GM18519 (cell line): Measurements from ENCODE around the gene REXO4.

Source experiments
- ATAC-seq: cut with Tn5 transposase; IDR thresholded peaks from one replicate; pipeline ENCODE4 v1.9.1; 2021; ENCODE audit warnings: mild to moderate bottlenecking, moderate library complexity; ENCODE audit not compliant: unreplicated experiment, low FRiP score

Gene REXO4

DNA sequence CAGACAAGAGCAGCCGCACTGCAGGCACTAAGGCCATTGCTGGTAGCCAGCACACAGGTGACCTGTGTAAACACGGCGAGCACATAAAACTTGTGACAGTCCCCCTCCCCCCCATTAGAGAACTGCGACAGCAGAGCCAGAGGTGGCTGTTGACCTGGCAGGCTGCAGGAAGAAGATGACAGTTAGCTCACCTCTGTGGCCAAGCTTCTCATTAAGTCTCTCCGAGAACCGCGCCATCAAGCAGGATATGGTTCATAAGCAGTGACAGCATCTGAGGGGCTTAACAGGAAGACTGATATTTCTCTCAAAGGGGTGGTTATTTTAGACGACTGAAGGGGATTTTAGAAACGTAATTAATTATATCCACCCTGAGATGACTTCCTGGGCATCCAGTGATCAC is 47.1 kb downstream of the REXO4 start:
- ATAC-seq = no peak

DNA sequence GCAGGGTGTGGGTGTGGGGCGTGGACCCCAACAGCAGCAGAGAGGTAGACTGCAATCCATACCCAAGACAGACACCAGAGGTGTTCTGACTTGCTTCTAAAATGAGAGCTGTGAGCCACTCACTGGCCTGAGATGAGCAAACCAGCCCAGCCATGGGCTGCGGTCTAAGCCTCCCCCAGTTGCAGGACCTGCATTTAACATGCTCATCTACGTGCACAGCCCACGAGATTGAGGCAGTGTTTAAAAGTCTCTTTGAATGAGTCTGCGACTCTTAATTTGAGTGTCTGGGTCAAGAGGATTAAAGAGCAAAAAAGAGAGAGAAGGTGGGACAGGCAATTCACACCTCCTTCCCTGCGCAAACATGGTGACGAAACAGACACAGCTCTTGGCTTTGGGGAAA is 47.9 kb downstream of the REXO4 start:
- no peak for ATAC-seq

DNA sequence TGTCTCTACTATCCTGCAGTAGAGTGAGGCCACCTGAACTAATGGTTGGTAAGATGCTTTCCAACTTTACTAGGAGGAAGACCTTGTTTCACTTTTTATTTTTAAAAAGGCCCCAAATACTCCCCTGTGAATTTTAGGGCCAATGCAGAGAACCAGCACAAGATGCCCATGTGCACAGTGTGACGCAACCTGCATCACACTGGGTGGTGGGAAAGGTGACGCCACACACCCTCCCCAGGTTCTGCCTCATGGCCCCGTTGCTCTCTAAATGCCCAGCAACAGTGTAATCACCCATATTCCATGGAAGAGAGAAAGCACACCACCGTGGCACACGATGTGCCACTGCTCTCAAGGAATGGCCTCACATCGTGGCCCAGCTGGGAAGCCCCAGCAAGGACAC is 48.4 kb downstream of the REXO4 start:
- ATAC-seq = no peak

DNA sequence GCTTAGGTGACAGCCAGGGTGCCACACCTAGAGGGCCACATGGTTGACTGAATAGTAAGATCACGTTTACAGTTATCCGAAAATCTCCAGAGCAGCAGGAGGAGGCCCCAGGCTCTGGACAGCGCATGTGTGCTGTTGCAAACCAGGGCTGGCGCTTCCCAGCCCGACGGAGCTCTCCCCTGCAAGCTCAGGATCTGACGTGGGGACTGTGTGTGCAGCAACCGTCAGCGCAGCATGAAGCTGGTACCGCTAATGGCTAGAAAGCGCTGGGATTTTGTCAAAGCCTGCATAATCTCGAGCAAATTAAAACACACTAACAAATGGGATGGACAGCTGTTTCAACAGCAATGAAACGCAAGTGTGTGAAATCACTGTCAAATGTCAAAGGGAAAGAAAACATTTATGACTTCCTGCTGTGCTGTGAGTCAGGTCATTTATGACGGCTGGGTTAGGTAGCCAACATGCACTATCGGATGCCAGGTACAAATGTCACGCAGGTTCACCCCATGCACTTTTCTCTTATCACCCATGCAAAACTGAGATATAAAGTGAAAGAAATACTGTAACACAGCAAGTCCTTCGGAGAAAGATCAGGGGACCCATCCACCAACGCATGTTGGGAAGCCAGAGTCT is 49.4 kb downstream of the REXO4 start:
- ATAC-seq = no peak

DNA sequence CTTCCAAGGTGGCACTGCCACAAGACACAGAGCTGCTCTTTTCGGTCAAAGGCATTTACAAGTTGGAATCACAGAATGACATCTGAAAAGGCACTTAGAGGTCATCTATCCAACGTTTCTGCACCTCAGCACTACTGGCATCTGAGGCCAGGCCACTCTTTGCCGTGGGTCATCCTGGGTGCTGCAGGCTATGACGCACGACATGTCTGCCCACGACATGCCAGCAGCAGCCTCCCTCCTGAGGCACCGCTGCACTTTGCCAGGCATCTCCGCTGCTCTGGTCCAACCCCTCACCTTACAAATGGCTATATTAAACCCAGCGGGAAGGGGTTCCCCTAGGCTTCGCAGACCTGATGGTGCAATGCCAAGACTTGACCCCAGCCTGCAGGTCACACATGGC is 50.0 kb downstream of the REXO4 start:
- ATAC-seq = no peak

DNA sequence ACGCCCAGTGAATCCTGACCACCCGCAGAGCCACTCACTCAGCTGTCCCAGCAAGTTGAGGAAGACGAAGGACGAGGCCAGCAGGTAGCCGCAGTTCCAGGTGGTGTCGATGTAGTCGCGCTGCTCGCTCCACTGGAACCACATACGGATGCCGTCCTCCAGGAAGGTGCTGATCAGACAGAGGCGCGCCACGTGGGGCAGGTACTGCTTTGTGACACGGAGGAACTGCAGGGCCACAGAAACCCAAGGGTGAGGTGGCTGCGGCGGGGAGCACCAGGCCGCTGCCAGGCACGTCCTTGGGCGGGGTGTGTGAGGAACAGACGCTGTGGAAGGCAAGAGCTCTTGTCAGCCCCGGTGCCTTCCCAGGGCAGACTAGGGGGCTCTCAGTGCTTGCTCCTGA is 50.6 kb downstream of the REXO4 start:
- no peak for ATAC-seq

DNA sequence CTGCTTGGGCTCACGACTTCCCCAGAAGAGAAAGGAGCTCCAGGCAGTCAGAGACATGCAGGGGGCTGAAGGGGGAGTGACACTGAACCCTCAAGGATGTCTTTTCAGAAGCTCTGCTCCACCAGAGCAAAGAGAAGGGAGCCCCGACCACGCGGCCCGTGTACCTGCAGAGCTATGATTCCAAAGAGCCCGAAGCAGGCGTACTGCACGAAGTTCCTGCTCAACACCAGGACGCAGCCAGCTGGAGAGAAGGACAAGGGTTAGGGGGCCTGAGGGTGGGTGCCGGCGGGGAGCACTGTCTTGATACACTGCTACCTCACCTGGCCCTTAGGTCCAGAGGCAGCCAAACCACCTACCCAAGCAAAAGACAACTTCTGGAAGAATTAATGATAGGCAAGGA is 51.4 kb downstream of the REXO4 start:
- ATAC-seq = no peak

DNA sequence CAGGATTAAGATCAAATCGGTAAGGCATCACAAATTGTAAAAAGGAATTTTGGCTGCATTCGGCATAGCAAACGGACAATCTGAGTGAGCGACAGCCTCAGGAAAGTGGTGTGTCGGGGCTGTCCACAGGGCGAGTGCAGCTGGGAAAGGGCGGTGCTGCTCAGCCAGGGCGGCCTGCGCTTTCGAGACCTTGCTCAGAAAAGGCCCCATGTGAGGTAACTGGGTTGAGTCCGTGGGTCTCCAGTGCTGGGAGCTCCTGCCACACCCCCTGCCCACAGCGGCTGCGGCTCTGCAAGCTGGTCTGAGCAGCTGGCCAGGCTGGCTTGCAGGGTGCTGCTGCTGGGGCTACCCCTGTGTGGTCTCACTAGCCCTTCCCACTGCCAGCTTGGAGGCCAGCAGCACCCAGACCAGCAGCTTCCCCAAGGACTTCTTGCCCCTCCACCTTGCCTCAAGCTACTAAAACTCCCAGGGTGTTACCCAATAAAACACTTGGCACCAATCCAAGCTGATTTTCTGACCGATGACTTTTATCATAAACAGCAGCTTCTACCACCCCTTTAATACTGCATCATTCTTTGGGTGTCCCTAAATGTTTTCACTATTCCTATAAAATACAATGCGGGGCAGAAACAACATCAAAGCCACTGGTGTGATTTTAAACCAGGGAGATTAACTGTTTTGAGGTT is 55.3 kb downstream of the REXO4 start:
- ATAC-seq = no peak

DNA sequence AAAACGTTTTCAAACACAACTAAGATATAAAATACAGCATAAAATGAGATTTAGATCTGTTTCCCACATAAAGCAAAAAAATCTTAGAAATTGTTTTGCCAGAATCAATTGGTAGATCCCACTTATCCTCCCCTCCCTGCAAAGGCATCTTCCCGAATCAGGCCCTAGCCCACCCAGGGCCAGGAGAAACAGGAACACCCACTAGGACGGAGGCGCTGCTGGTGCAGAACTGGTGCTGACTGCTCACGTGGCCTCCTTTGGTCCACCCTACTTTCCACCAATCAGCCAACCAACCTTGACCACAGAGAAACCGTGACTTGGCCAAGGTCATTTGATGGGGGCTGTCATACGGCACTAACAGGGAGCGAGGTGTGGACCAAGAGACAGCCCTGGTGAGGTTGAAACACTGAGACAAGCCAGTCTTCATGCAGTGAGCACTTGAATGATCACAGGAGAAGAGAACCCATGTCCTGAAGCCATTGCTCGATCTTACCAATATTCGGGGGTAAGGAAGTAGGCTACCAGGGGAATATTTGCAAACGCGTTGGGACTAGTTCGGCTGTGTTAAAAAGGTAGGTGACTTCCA is 56.2 kb downstream of the REXO4 start:
- ATAC-seq = no peak

DNA sequence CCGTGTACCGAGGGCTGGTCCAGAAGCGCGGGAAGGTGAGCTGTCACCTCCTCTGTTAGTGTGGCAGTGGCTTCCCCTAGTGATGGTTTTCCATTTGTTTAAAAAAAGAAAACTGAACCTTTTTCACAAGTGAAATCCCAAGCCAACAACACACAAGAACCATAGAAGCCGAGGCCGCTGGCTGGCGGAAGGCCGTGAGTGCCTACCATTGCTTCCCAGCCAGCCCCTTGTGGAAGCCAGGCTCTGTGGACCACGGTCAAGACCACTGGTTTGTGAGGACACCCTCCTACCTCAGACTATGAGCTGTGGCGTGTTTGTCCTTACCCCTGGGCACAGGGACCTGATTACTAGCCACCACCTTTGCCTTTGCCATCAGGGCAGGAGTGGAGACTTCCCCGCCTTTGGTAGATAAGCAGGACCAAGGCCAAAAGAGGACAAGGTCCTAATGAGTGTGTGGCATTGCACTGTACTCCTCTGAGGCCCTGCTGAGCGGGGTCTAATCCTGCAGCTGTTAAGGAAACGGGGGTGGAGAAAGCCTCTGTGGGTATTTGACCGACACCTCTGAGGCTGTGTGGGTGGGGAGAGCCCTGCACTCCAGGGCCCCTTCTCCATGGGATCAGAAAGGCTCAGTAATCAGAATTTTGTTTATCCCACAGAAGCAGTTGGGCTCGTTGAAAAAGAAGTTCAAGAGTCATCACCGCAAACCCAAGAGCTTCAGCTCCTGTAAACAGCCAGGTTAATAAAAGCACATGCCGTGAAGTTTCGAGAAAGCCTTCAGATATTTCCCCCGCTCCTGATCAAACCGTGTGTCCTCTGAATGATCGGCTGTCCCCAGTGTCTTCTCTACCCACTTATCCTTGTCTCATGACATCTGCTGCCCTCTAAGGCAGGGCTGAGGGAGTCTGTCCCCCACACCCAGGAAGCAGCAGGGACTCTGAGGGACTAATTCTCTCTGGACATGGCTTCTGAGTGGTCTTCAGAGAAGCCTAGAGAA is 57.1 kb downstream of the REXO4 start:
- no peak for ATAC-seq

DNA sequence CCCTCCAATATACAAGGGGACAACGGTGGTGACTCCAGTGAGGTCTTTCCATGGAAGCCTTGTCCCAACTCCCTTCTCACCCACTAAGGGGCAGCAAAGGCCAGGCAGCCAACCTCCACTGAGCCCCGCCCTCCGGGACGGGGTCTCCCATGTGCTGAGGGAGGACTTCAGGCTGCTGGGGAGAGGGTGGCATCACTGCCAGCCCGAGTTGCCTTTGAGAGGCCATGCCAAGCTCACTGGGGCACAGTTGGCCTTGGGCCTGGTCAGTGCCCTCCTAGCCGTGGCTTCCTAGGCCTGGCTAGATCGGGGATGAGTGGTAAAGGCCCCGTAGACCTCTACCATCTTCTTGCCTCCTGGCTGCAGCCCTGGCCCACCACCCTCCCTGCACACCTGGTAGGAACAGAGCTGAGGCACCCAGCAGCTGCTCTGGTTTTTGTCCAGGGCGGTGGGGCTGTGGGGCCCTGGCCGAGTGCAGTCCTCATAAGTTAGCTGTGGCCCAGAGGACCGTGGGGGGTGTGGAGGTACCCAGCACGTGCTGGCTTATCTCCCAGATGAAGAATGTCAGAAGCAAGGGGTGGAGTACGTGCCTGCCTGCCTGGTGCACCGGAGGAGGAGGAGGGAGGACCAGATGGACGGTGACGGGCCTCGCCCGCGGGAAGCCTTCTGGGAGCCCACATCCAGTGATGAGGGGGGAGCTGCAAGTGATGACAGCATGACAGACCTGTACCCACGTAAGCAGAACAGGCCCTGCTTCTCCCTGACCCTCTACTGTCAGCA is 58.2 kb downstream of the REXO4 start:
- ATAC-seq = no peak

DNA sequence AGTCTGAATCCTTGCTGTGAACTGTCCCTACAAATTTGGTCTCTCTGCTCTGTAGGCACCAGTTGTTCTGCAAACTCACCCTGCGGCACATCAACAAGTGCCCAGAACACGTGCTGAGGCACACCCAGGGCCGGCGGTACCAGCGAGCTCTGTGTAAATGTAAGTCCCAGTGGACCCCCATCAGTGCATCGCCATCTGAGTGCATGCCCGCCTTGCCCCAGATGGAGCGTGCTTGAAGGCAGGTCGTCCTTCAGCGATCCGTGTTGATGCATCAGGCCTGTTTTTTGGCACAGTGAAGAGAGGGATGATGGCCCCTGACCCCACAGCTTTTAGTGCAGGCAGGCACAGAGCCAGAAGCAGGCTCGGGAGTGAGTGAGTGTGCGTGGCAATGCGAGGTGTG is 60.2 kb downstream of the REXO4 start:
- ATAC-seq = no peak

DNA sequence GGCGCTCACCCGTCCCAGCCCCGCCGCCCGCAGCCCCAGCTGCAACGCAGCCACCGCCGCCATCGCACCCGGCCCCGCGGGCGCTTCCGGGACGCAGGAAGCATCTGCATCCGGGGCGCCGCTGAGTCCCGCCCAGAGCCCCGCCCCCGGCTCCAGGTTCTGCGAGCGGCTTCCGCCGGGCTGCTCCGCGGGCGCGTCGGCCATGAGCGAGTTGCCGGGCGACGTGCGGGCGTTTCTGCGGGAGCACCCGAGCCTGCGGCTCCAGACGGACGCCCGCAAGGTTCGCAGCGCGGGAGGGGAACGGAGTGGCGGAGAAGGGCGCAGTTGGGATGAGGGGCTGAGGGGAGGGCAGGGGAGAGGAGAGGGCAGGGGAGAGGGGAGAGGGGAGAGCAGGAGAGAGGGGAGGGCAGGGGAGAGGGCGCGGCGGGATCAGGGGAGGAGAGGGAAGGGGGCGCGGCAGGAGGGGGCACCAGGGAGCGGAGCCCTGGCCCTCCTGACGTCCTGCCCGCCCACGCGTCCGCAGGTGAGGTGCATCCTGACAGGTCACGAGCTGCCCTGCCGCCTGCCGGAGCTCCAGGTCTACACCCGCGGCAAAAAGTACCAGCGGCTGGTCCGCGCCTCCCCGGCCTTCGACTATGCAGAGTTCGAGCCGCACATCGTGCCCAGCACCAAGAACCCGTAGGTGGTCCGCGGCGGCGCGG is 61.3 kb downstream of the REXO4 start, which contains the start of the genes SURF1 and SURF2:
Gene SURF1 (minus strand): TSS at position 97 of the 701 bp plus-strand sequence. CDS start 34 bp downstream, at position 63.
Gene SURF2 (plus strand): TSS at position 160 of the 701 bp plus-strand sequence. CDS start 43 bp downstream, at position 203.
- ATAC-seq = no peak
